HEK293 (cell line): ENCODE results near the gene PLCB1.

Source experiments
- CTCF ChIA-PET: fragments of 350-600 bp; formaldehyde crosslinking; extraction: SDS; loops from one replicate; lab custom pipeline; 2021; ENCODE audit warnings: antibody characterized with exemption; lab: Yijun Ruan, JAX
- POLR2A ChIA-PET: fragments of 300-600 bp; formaldehyde crosslinking; extraction: SDS; loops from one replicate; lab custom pipeline; 2020; ENCODE audit warnings: antibody characterized with exemption, inconsistent platforms; lab: Yijun Ruan, JAX
- H3K27ac ChIP-seq: fragments of 200-500 bp; sonication (Bioruptor generic); 2 replicates; pipeline ENCODE4 v1.5.1; 2014; ENCODE audit warnings: low read depth, low read length, control low read depth, inconsistent platforms; ENCODE audit errors: extremely low read depth
- H3K36me3 ChIP-seq, 2 experiments: fragments of 200-500 bp in 1 of 2; sonication (Bioruptor generic) in 1 of 2; 1 replicate in 1 of 2; 2 replicates in 1 of 2; pipeline ENCODE4 v1.5.1; 2014 to 2017; ENCODE audit warnings: inconsistent platforms in 2 of 2, low read length in 2 of 2; ENCODE audit not compliant: control insufficient read depth in 2 of 2, insufficient read depth in 1 of 2
- H3K4me1 ChIP-seq: fragments of 200-500 bp; sonication (Bioruptor generic); 2 replicates; pipeline ENCODE4 v1.5.1; 2014; ENCODE audit warnings: mild to moderate bottlenecking, low read length, inconsistent platforms; ENCODE audit not compliant: control insufficient read depth, insufficient read depth
- H3K4me3 ChIP-seq: 2 replicates; pipeline ENCODE4 v1.5.1; 2011; ENCODE audit warnings: low read depth, mild to moderate bottlenecking, control low read depth, low read length, moderate library complexity
- H3K9me3 ChIP-seq: fragments of 200-500 bp; sonication (Bioruptor generic); 2 replicates; pipeline ENCODE4 v1.5.1; 2014; ENCODE audit warnings: low read depth, low read length, inconsistent platforms; ENCODE audit not compliant: control insufficient read depth, insufficient read depth
- BCL11A ChIP-seq: fragments of 450-650 bp; formaldehyde crosslinking; IDR thresholded peaks from 2 replicates; pipeline ENCODE4 v1.5.1; 2016; ENCODE audit warnings: low read depth, missing biosample characterization, missing genetic modification characterization
- HOXA7 ChIP-seq: sonication (generic); formaldehyde crosslinking; IDR thresholded peaks from 2 replicates; pipeline ENCODE4 v1.8.1; 2022; ENCODE audit warnings: missing genetic modification reagents, borderline replicate concordance
- KLF7 ChIP-seq: fragments of 450-650 bp; formaldehyde crosslinking; IDR thresholded peaks from 2 replicates; pipeline ENCODE4 v1.5.1; 2016; ENCODE audit warnings: missing biosample characterization, missing genetic modification characterization, borderline replicate concordance
- MZF1 ChIP-seq: fragments of 450-650 bp; formaldehyde crosslinking; IDR thresholded peaks from 2 replicates; pipeline ENCODE4 v1.5.1; 2017; ENCODE audit warnings: missing biosample characterization, missing genetic modification characterization, borderline replicate concordance
- ZNF114 ChIP-seq: fragments of 450-650 bp; formaldehyde crosslinking; IDR thresholded peaks from 2 replicates; pipeline ENCODE4 v1.5.0; 2017; ENCODE audit warnings: missing biosample characterization, missing genetic modification characterization
- ZNF175 ChIP-seq: fragments of 450-650 bp; formaldehyde crosslinking; IDR thresholded peaks from 2 replicates; pipeline ENCODE4 v1.5.1; 2016; ENCODE audit warnings: missing biosample characterization, missing genetic modification characterization
- ZNF19 ChIP-seq: fragments of 450-650 bp; formaldehyde crosslinking; IDR thresholded peaks from 2 replicates; pipeline ENCODE4; 2016; ENCODE audit warnings: missing biosample characterization, missing genetic modification characterization, low read depth
- ZNF266 ChIP-seq: fragments of 450-650 bp; formaldehyde crosslinking; IDR thresholded peaks from 2 replicates; pipeline ENCODE4 v1.5.1; 2016; ENCODE audit warnings: missing biosample characterization, missing genetic modification characterization, low read depth
- ZNF274 ChIP-seq, 2 experiments: fragments of 200-500 bp in 1 of 2; fragments of 450-650 bp in 1 of 2; sonication (Bioruptor generic) in 1 of 2; formaldehyde crosslinking in 1 of 2; IDR thresholded peaks; 2 replicates each; pipeline versions ENCODE4 v1.5.1 to v1.6.1; 2014 to 2016; ENCODE audit warnings: borderline replicate concordance in 1 of 2, inconsistent platforms in 1 of 2, low read length in 1 of 2, missing biosample characterization in 1 of 2, missing genetic modification characterization in 1 of 2
- ZNF324 ChIP-seq: fragments of 450-650 bp; formaldehyde crosslinking; IDR thresholded peaks from 2 replicates; pipeline ENCODE4 v1.5.1; 2016; ENCODE audit warnings: missing biosample characterization, missing genetic modification characterization
- ZNF350 ChIP-seq: fragments of 450-650 bp; formaldehyde crosslinking; IDR thresholded peaks from 2 replicates; pipeline ENCODE4 v1.5.0; 2017; ENCODE audit warnings: missing biosample characterization, mild to moderate bottlenecking, missing genetic modification characterization
- ZNF37A ChIP-seq: fragments of 450-650 bp; IDR thresholded peaks from 2 replicates; pipeline ENCODE4 v1.5.1; 2018; ENCODE audit warnings: missing biosample characterization, missing genetic modification characterization
- ZNF529 ChIP-seq: fragments of 450-650 bp; formaldehyde crosslinking; IDR thresholded peaks from 2 replicates; pipeline ENCODE4 v1.5.1; 2017; ENCODE audit warnings: missing genetic modification characterization, missing biosample characterization; ENCODE audit not compliant: insufficient replicate concordance
- ZNF600 ChIP-seq: fragments of 450-650 bp; formaldehyde crosslinking; IDR thresholded peaks from 2 replicates; pipeline ENCODE4 v1.5.1; 2016; ENCODE audit warnings: missing biosample characterization, missing genetic modification characterization
- ZNF621 ChIP-seq: fragments of 450-650 bp; formaldehyde crosslinking; IDR thresholded peaks from 2 replicates; pipeline ENCODE4 v1.5.1; 2017; ENCODE audit warnings: missing biosample characterization, missing genetic modification characterization
- ZNF660 ChIP-seq: fragments of 450-650 bp; IDR thresholded peaks from 2 replicates; pipeline ENCODE4 v1.5.1; 2018; ENCODE audit warnings: missing biosample characterization, mild to moderate bottlenecking, missing genetic modification characterization
- ZNF701 ChIP-seq: fragments of 450-650 bp; formaldehyde crosslinking; IDR thresholded peaks from 2 replicates; pipeline ENCODE4 v1.5.1; 2016; ENCODE audit warnings: missing biosample characterization, missing genetic modification characterization
- ZNF785 ChIP-seq: fragments of 450-650 bp; formaldehyde crosslinking; IDR thresholded peaks from 2 replicates; pipeline ENCODE4 v1.5.1; 2016; ENCODE audit warnings: missing biosample characterization, missing genetic modification characterization
- ZNF792 ChIP-seq: fragments of 450-650 bp; formaldehyde crosslinking; IDR thresholded peaks from 2 replicates; pipeline ENCODE4 v1.5.1; 2016; ENCODE audit warnings: missing biosample characterization, missing genetic modification characterization
- TF ChIP-seq, protein P1 (sequence below): fragments of 450-650 bp; formaldehyde crosslinking; IDR thresholded peaks from 2 replicates; pipeline ENCODE4 v1.5.1; 2016; ENCODE audit warnings: missing biosample characterization, missing genetic modification characterization
- TF ChIP-seq, protein P2 (sequence below): fragments of 450-650 bp; IDR thresholded peaks from 2 replicates; pipeline ENCODE4 v1.5.1; 2018; ENCODE audit warnings: missing biosample characterization, mild to moderate bottlenecking, missing genetic modification characterization
- TF ChIP-seq, protein P3 (sequence below): fragments of 450-650 bp; formaldehyde crosslinking; IDR thresholded peaks from 2 replicates; pipeline ENCODE4 v1.5.1; 2016; ENCODE audit warnings: missing biosample characterization, missing genetic modification characterization
- TF ChIP-seq, protein P4 (sequence below): fragments of 450-650 bp; formaldehyde crosslinking; IDR thresholded peaks from 2 replicates; pipeline ENCODE4 v1.5.1; 2016; ENCODE audit warnings: missing biosample characterization, missing genetic modification characterization

The PLCB1 gene

DNA sequence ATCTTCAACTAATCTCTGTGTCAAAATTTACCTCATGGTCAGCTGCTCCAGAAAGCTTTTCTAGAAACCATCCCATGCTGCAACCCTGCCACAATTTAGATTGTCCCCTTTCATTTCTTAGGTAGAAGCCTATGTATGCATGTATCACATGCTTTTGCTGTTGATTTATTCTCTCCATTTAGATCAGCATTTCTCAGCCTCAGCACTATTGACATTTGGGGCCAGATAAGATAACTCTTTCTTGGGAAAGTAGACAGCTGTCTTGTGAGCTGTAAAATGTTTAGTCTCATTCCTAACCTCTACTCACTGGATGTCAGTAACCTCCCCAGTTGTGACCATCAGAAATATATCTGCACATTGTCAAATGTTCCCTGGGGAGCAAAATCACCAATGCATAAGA is 99.0 kb downstream of the PLCB1 start (continued):
- TF ChIP-seq ZNF37A (tag by site-specific recombination), result no peak
- no peak for TF ChIP-seq HOXA7 (CRISPR knock-in tag)
- no peak for TF ChIP-seq ZNF324

DNA sequence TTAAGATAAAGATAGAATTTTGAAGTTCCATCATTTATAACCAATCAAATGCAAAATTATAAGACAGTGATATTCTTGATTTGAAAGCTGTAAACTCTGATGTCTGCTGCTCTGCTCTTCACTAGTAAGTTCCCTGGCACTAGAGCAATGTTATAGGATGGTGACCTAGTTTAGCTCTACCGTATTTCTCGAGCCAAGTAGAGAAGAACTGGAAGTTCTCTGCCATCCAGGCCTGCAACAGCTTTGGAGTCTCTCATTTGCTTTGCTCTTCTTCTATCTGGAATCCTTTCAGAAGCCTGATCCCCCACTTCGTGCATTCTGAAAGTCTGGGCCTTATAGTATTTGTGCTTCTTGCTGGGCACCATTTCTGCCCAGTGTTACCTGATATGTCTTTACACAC is 100.3 kb downstream of the PLCB1 start:
- TF ChIP-seq HOXA7 (CRISPR knock-in tag) (no peak), ZNF600 (tag by site-specific recombination) (no peak)
- TF ChIP-seq, protein P1, sequence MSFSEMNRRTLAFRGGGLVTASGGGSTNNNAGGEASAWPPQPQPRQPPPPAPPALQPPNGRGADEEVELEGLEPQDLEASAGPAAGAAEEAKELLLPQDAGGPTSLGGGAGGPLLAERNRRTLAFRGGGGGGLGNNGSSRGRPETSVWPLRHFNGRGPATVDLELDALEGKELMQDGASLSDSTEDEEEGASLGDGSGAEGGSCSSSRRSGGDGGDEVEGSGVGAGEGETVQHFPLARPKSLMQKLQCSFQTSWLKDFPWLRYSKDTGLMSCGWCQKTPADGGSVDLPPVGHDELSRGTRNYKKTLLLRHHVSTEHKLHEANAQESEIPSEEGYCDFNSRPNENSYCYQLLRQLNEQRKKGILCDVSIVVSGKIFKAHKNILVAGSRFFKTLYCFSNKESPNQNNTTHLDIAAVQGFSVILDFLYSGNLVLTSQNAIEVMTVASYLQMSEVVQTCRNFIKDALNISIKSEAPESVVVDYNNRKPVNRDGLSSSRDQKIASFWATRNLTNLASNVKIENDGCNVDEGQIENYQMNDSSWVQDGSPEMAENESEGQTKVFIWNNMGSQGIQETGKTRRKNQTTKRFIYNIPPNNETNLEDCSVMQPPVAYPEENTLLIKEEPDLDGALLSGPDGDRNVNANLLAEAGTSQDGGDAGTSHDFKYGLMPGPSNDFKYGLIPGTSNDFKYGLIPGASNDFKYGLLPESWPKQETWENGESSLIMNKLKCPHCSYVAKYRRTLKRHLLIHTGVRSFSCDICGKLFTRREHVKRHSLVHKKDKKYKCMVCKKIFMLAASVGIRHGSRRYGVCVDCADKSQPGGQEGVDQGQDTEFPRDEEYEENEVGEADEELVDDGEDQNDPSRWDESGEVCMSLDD (tag by site-specific recombination), result no peak
- TF ChIP-seq, protein P2, sequence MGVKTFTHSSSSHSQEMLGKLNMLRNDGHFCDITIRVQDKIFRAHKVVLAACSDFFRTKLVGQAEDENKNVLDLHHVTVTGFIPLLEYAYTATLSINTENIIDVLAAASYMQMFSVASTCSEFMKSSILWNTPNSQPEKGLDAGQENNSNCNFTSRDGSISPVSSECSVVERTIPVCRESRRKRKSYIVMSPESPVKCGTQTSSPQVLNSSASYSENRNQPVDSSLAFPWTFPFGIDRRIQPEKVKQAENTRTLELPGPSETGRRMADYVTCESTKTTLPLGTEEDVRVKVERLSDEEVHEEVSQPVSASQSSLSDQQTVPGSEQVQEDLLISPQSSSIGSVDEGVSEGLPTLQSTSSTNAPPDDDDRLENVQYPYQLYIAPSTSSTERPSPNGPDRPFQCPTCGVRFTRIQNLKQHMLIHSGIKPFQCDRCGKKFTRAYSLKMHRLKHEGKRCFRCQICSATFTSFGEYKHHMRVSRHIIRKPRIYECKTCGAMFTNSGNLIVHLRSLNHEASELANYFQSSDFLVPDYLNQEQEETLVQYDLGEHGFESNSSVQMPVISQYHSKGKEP (tag by site-specific recombination), result no peak
- H3K9me3 ChIP-seq, result no peaks in the 10 kb centered on the region
- POLR2A ChIA-PET, result no interaction called here
- no peak overlapping the region for H3K27ac ChIP-seq
- H3K4me1 ChIP-seq, result no peaks in the 10 kb centered on the region
- no peak overlapping the region for H3K4me3 ChIP-seq
- H3K36me3 ChIP-seq, result no peaks in the 10 kb centered on the region
- CTCF ChIA-PET, result interaction anchor here (0.6 to 0.8 kb wide), 2 partner anchors 57 to 144 kb away, joined by 3 read pairs; no protein-coding TSS in a partner anchor

DNA sequence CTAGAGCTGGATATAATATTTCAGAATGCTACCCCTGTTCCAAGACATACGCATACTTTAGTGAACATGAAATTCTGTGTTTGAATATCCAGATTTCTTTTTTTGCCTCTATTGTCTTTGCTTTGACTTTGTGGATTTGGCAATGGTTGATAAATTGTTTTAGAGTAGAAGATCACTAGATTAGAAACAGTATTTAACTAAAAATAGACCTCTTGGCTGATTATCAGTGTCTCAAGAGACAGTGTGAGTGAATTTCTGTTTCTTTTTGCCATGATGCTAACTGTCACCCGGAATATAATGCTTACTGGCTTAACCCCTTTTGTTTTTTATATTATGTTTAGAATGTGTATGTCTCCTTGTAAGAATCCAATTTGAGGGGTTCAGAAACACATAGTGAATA is 102.5 kb downstream of the PLCB1 start:
- H3K36me3 ChIP-seq, result no peaks in the 10 kb centered on the region
- CTCF ChIA-PET, result no interaction called here

DNA sequence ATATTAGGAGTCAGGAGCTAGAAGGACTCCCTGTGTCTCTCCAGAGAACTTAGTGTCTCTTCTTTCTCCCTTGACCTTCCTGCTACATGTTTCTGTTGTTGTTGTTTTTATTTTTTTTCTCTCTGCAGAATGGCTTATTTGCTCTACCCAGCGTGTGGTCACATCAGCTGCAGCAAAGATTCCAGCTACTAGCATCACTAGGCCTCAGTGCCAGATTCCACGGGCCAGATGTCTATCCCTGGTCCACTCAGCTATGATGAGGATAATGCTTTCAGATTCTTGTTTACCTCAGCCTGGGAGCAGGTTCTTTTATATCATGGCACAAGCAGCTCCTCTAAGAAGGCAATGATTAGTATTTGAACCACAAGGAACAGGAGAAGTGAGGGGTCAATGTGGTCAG is 110.0 kb downstream of the PLCB1 start:
- TF ChIP-seq, protein P1 (tag by site-specific recombination), result no peak
- TF ChIP-seq, protein P3, sequence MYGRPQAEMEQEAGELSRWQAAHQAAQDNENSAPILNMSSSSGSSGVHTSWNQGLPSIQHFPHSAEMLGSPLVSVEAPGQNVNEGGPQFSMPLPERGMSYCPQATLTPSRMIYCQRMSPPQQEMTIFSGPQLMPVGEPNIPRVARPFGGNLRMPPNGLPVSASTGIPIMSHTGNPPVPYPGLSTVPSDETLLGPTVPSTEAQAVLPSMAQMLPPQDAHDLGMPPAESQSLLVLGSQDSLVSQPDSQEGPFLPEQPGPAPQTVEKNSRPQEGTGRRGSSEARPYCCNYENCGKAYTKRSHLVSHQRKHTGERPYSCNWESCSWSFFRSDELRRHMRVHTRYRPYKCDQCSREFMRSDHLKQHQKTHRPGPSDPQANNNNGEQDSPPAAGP (tag by site-specific recombination), result no peak
- TF ChIP-seq BCL11A (tag by site-specific recombination) (no peak), ZNF701 (tag by site-specific recombination) (no peak), ZNF785 (no peak), ZNF19 (tag by site-specific recombination) (no peak), ZNF350 (tag by site-specific recombination) (no peak), ZNF175 (tag by site-specific recombination) (no peak)
- TF ChIP-seq, protein P4, sequence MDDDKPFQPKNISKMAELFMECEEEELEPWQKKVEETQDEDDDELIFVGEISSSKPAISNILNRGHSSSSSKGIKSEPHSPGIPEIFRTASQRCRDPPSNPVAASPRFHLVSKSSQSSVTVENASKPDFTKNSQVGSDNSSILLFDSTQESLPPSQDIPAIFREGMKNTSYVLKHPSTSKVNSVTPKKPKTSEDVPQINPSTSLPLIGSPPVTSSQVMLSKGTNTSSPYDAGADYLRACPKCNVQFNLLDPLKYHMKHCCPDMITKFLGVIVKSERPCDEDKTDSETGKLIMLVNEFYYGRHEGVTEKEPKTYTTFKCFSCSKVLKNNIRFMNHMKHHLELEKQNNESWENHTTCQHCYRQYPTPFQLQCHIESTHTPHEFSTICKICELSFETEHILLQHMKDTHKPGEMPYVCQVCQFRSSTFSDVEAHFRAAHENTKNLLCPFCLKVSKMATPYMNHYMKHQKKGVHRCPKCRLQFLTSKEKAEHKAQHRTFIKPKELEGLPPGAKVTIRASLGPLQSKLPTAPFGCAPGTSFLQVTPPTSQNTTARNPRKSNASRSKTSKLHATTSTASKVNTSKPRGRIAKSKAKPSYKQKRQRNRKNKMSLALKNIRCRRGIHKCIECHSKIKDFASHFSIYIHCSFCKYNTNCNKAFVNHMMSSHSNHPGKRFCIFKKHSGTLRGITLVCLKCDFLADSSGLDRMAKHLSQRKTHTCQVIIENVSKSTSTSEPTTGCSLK, result no peak
- POLR2A ChIA-PET, result no interaction called here
- 0 out of 2 replicates have a peak, but pooled peaks cover 2% of the 10 kb centered on the region for H3K4me1 ChIP-seq
- no peak overlapping the region for H3K4me3 ChIP-seq
- no peaks in the 10 kb centered on the region for H3K9me3 ChIP-seq
- no peaks in the 10 kb centered on the region for H3K36me3 ChIP-seq
- CTCF ChIA-PET, result interaction anchor here (0.8 kb wide), 1 partner anchor 12 kb away, joined by 3 read pairs; no protein-coding TSS in a partner anchor
- no peak overlapping the region for H3K27ac ChIP-seq

More for the DNA sequence above, 102.5 kb downstream of the PLCB1 start:
- H3K9me3 ChIP-seq, result no peaks in the 10 kb centered on the region
- H3K27ac ChIP-seq, result no peak overlapping the region
- POLR2A ChIA-PET, result no interaction called here
- TF ChIP-seq ZNF529 (no peak), ZNF621 (tag by site-specific recombination) (no peak), KLF7 (tag by site-specific recombination) (no peak), ZNF114 (tag by site-specific recombination) (no peak), MZF1 (tag by site-specific recombination) (no peak), ZNF266 (tag by site-specific recombination) (no peak), ZNF274 (IDR thresholded peaks at IDR 0.05; ENCODE audit: low read length) (no peak), ZNF274 (tag by site-specific recombination; IDR thresholded peaks at IDR 0.05; ENCODE audit: borderline replicate concordance) (no peak), ZNF660 (tag by site-specific recombination) (no peak), ZNF792 (tag by site-specific recombination) (no peak)
- TF ChIP-seq, all 188 proteins: peak for 0
- Histone ChIP-seq H3K4me3 (no peak overlapping the region), H3K4me1 (no peaks in the 10 kb centered on the region)
